ENCODE data around the gene SRGAP2C.
"Not testable (repeated sequence)": the region's sequence is repeated elsewhere in the genome, so short reads cannot be mapped to it uniquely, and the experiment has no call there.

SRGAP2C gene

GRCh38 chr1:121301876-121302275, 117.1 kb downstream of the SRGAP2C start:
- not testable (repeated sequence) for H3K9me3 Mint-ChIP-seq; H3K27me3 Mint-ChIP-seq; H3K27ac Mint-ChIP-seq; H3K4me1 Mint-ChIP-seq; ATAC-seq (replicated peaks); H3K4me3 Mint-ChIP-seq; DNase-seq; H3K36me3 Mint-ChIP-seq

- H3K4me3 Mint-ChIP-seq, H3K27ac Mint-ChIP-seq, DNase-seq, H3K36me3 Mint-ChIP-seq, H3K27me3 Mint-ChIP-seq, H3K4me1 Mint-ChIP-seq, H3K9me3 Mint-ChIP-seq: not testable (repeated sequence)
- peak in 1 of 2 donors; percentile 39 for ATAC-seq (replicated peaks)
Measured at GRCh38 chr1:121307759-121308158, 123.0 kb downstream of the SRGAP2C start.

DNA sequence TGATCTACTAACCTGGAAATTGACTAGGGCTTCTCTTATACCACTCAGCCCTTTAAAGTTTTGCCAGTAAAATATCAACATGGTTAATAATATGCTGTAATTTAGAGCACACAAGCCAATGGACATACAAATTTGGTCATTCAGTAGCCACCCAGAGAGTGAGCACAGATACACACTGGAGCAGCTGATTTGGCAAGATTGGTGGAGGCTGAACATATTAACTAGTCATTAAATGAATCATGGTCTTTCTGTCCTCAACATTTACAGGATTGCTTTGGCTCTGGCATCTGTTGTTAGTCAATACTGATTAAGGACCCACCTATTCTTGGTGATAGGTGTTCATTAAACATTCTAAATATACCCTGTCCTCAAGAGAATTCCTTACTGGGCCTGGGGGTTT, 130.7 kb downstream of the SRGAP2C start:
- H3K9me3 Mint-ChIP-seq; ATAC-seq (replicated peaks); H3K27ac Mint-ChIP-seq; H3K36me3 Mint-ChIP-seq; H3K27me3 Mint-ChIP-seq; H3K4me1 Mint-ChIP-seq; H3K4me3 Mint-ChIP-seq; DNase-seq: not testable (repeated sequence)

DNA sequence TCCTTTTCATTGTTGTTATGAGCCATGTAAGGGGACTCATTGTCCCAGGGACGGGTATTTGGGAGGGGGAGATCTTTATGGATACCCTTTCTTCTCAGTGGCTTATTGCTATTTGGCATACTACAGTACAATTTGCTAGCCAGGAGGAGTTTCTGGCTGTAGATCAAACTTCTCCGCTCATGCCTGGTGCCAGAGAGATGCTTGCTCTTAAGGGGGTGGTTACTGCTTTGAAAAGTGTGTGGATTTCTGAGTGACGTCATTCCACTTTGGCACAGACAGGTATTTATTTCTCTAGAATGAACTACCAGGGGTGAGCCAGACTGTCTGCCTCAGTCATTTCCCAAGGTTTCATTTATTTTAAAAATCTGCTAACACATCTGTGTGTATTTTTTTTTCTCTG, 131.3 kb downstream of the SRGAP2C start:
- DNase-seq; H3K27me3 Mint-ChIP-seq; H3K4me1 Mint-ChIP-seq; H3K36me3 Mint-ChIP-seq; H3K9me3 Mint-ChIP-seq; ATAC-seq (replicated peaks); H3K27ac Mint-ChIP-seq; H3K4me3 Mint-ChIP-seq: not testable (repeated sequence)

DNA sequence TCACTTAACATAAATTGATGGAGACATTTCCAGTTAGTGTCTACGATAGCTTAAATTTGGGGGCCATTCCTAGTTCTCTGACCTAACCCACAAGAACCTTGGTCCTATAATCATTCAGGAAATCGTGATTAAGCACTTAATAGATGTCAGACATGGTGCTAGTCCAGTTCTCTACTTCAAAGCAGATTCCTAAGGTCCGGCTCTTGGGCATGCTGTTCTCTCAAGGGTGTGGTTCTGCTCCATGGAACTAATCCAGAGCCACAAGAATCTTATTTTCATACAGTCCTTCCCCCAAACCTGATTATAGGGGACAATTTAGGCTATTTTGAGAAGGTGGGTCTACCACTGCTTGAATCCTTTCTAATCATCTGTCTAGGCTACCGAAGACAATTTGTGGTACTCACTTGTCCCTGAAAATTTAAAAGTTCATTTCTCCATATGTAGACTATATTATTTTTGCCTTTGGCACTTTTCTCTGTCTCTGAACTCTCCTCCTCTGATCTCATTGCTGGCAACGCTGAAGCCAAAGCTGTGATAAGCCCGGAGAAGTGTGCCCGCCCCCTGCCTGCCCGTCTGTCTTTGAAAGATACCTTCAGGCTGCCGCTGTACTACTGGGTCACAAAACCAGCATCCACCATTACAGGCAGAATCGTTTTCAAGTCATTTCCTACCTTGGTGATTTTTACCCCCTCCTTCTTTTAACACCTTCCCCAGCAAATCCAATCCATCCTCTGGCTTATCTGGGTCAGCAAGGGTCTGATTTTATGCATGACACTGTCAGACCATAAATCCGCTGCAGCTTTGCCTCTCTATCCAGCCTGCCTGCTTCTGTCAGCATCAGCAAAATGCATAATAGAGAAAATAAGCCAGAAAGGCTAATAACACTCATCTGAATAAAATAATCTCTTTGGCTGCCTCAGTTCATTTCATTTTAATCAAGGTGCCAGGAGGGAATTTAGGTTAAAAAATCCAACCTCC, 133.0 kb downstream of the SRGAP2C start:
- H3K27ac Mint-ChIP-seq: not testable (repeated sequence)

DNA sequence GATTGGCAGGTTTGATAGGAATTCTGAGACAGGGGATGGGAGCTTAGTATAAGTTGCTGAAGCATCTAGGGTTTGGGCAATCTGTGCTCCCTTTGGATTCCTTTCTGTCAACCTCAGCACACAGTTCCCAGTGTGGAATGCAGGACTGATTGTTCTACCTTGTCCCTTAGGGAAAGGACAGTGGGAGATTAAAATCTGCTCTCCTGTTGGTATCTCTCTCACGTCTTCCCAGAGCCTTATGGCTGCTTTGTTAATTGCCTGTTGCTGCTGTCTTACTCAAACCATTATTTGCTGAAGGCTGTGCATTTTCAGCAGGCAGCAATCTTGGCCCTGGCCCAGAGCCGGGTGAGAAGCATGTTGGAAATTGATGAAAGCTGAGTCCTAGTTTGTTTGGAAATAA, 133.9 kb downstream of the SRGAP2C start:
- not testable (repeated sequence) for H3K36me3 Mint-ChIP-seq, H3K27ac Mint-ChIP-seq, H3K4me1 Mint-ChIP-seq

More for the DNA sequence above, 133.0 kb downstream of the SRGAP2C start:
- H3K27me3 Mint-ChIP-seq; H3K4me3 Mint-ChIP-seq; H3K9me3 Mint-ChIP-seq; ATAC-seq (replicated peaks); H3K4me1 Mint-ChIP-seq; DNase-seq; H3K36me3 Mint-ChIP-seq: not testable (repeated sequence)

GRCh38 chr1:121321660-121322059, 136.9 kb downstream of the SRGAP2C start:
- peak; percentile 60 to 65 for ATAC-seq (replicated peaks)
- DNase-seq, H3K4me3 Mint-ChIP-seq, H3K27ac Mint-ChIP-seq, H3K9me3 Mint-ChIP-seq, H3K36me3 Mint-ChIP-seq, H3K4me1 Mint-ChIP-seq, H3K27me3 Mint-ChIP-seq: not testable (repeated sequence)

More for the DNA sequence above, 133.9 kb downstream of the SRGAP2C start:
- H3K9me3 Mint-ChIP-seq; DNase-seq; H3K27me3 Mint-ChIP-seq; H3K4me3 Mint-ChIP-seq; ATAC-seq (replicated peaks): not testable (repeated sequence)

DNA sequence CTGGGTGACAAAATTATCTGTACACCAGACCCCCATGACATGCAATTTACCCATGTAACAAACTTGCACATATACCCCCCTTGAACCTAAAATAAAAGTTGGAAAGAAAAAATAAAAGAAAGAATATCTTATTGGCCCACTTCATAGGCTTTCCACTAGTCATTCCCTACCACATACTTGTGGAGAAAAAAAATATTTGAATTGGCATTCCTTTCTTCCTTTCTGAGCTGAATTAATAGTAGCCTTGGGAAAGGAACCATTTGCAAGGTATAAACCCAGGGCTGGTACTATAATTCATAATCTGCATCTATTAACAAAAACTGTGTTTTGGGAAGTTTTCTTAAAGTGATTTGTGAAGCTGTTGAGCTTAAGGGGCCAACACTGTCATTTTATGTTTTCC, 140.0 kb downstream of the SRGAP2C start:
- not testable (repeated sequence) for H3K27ac Mint-ChIP-seq; H3K36me3 Mint-ChIP-seq; H3K4me1 Mint-ChIP-seq; H3K27me3 Mint-ChIP-seq; H3K9me3 Mint-ChIP-seq; H3K4me3 Mint-ChIP-seq; ATAC-seq (replicated peaks); DNase-seq

GRCh38 chr1:121332141-121332540, 147.4 kb downstream of the SRGAP2C start:
- H3K36me3 Mint-ChIP-seq, H3K4me1 Mint-ChIP-seq, H3K27ac Mint-ChIP-seq, H3K9me3 Mint-ChIP-seq, H3K4me3 Mint-ChIP-seq, H3K27me3 Mint-ChIP-seq, DNase-seq: not testable (repeated sequence)
- peak; percentile 60 to 74 for ATAC-seq (replicated peaks)

DNA sequence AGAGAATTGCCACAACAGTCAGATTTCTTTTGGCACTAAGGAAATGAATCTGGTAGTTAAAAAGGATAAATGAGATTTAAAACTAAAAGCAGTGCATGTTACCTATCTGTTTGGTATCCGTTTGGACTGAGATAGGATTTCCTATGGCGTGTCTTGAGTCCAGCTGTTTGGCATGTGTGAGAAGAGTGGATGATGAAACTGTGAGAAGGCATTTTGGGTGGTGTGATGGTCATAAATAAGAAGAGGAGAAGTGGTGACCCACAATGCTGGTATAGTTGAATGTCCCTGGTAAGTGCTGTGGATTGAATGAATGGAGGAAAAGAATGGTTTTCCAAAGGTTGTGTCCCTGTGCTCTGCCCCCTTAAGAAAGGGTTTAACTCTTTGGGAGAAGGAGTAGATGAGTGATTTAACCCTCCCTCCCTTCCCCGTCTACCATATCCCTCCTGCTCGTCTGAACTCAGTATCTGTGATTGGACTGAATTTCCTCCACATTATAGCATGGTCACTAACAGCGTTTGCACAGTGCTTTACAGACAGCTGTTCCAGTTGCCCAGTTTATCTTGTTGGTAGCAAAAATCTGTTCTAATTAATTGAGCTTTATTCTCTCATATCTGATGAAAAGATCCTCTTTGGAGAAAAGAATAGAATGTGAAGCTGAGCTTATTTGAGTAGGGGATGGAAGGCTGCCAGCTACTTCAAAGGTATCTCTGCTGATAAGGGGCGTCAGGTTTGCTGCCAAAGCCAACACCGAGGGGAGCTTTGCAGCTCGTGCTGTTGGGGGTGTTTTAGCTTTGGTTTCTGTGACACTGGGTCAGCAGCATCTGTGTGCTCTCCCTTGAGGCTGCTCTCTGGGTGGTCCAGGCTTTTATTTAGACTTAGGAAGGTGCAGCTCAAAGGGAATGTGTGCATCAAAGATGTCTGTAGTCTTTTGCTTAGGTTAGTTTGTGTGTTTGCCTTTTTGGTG, 148.1 kb downstream of the SRGAP2C start:
- not testable (repeated sequence) for ATAC-seq (replicated peaks); DNase-seq; H3K9me3 Mint-ChIP-seq; H3K4me3 Mint-ChIP-seq; H3K27ac Mint-ChIP-seq; H3K4me1 Mint-ChIP-seq; H3K27me3 Mint-ChIP-seq; H3K36me3 Mint-ChIP-seq

DNA sequence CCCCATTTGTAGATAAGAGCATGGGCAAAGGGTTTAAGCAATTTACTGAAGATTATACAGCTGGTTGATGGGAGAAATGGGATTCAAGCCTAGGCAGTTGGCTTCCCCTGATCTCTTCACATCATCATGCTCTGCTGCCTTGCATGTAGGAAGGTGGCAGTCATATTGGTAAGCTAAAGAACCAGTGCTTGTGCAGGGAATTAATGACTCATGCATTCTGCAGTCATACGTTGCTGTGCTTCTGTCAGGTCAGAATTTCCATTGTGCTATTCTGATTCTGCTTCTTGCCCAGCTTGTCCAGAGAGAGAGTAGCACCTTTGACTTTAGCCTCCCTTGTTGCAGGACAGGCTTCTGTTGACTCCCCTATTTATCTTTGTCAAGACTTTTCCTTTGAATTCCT, 153.2 kb downstream of the SRGAP2C start:
- not testable (repeated sequence) for H3K4me1 Mint-ChIP-seq, DNase-seq, H3K27ac Mint-ChIP-seq, H3K4me3 Mint-ChIP-seq, H3K27me3 Mint-ChIP-seq, H3K36me3 Mint-ChIP-seq, H3K9me3 Mint-ChIP-seq
- ATAC-seq (replicated peaks): peak; percentile 88 to 93

GRCh38 chr1:121339611-121340010, 154.8 kb downstream of the SRGAP2C start:
- H3K4me3 Mint-ChIP-seq, H3K27me3 Mint-ChIP-seq, H3K4me1 Mint-ChIP-seq, H3K27ac Mint-ChIP-seq, H3K36me3 Mint-ChIP-seq, H3K9me3 Mint-ChIP-seq, DNase-seq: not testable (repeated sequence)
- peak; percentile 83 to 89 for ATAC-seq (replicated peaks)

- H3K27ac Mint-ChIP-seq; H3K27me3 Mint-ChIP-seq; H3K36me3 Mint-ChIP-seq; ATAC-seq (replicated peaks); H3K9me3 Mint-ChIP-seq; H3K4me1 Mint-ChIP-seq; H3K4me3 Mint-ChIP-seq; DNase-seq: not testable (repeated sequence)
Measured at GRCh38 chr1:121343311-121343906, 158.6 kb downstream of the SRGAP2C start.

- not testable (repeated sequence) for H3K4me3 Mint-ChIP-seq; H3K27ac Mint-ChIP-seq; H3K27me3 Mint-ChIP-seq; H3K36me3 Mint-ChIP-seq; H3K4me1 Mint-ChIP-seq; ATAC-seq (replicated peaks); DNase-seq; H3K9me3 Mint-ChIP-seq
Measured at GRCh38 chr1:121344355-121344754, 159.6 kb downstream of the SRGAP2C start.

Data from stimulated activated naive B cell treated with anti-CD40 and anti-IgM and Interleukin-4, amounts not matched to agents 10 μg/mL and 1 μg/mL and 100 μg/mL, for 72 hours (primary cell).